ENCODE measurements around the gene RPP25L.

RPP25L gene

DNA sequence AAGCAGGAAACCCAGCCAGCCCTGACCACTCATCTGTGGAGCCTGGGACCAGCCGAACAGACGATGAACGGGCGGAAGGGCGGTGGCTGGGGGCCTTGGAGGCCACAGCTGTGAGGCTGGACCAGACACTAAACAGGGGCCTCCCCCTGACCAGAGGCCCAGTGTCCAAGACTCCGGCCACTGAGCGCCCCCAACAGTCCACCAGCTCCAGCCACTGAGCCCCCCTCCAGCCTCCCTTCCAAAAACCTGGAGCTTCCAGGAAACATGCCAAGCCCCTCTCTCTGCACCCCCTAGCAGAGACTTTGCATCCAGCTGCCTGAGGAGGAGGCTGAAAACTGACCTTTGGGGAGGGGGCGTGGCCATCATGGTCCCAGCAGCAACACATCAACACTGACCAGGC, 45.6 kb downstream of the RPP25L start:
- TF ChIP-seq, protein P1, sequence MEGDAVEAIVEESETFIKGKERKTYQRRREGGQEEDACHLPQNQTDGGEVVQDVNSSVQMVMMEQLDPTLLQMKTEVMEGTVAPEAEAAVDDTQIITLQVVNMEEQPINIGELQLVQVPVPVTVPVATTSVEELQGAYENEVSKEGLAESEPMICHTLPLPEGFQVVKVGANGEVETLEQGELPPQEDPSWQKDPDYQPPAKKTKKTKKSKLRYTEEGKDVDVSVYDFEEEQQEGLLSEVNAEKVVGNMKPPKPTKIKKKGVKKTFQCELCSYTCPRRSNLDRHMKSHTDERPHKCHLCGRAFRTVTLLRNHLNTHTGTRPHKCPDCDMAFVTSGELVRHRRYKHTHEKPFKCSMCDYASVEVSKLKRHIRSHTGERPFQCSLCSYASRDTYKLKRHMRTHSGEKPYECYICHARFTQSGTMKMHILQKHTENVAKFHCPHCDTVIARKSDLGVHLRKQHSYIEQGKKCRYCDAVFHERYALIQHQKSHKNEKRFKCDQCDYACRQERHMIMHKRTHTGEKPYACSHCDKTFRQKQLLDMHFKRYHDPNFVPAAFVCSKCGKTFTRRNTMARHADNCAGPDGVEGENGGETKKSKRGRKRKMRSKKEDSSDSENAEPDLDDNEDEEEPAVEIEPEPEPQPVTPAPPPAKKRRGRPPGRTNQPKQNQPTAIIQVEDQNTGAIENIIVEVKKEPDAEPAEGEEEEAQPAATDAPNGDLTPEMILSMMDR (IDR thresholded peaks at IDR 0.05), result no peak
- H3K27ac ChIP-seq, result no peak overlapping the region
- no peak for DNase-seq (ENCODE audit: low spot score)
- H3K4me3 ChIP-seq, result no peak overlapping the region

DNA sequence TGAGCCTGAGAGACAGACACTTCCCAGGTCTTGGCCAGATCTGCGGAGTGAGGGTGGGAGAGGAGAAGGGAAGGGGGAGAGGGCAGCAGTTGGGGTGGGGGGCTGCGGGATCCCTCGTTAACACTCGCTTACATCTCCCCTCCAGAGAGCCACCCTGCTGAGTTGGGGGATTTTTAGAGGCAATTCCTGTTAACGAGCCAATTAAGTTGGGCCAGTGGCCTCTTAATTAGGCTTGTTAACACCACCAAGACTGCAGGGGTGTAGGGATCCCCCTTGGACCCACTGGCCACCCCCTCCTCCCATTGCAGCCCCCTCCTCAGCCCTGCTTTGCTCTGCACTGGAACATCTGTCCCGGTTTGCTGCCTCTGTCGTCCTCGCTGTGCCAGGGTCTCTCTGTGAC, 46.0 kb downstream of the RPP25L start:
- TF ChIP-seq, protein P1 (IDR thresholded peaks at IDR 0.05), result no peak
- no peak for DNase-seq (ENCODE audit: low spot score)

DNA sequence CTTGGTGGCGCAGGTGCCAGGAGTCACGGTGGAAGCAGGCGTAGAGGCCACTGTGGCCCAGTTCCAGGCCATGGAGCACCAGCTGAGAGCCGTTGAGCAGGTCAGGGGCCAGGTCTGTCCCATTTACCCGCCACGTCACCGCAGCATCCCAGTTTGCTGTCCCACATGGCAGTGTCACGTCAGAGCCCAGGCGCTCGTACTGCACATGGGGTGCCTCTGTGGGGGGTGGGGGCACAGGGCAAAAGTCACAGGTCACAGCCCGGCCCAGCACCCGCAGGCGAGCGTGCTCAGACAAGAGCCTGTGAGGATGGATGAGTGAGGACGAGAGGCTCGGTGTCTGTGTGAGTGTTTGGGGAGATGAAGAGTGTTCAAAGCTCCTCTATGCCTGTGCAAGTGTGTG, 47.3 kb downstream of the RPP25L start:
- no peak overlapping the region for H3K27ac ChIP-seq
- no peak for DNase-seq (ENCODE audit: low spot score)
- H3K4me3 ChIP-seq, result no peak overlapping the region
- TF ChIP-seq, protein P1 (IDR thresholded peaks at IDR 0.05), result no peak

More for the DNA sequence above, 46.0 kb downstream of the RPP25L start:
- Histone ChIP-seq H3K27ac (no peak overlapping the region), H3K4me3 (no peak overlapping the region)

DNA sequence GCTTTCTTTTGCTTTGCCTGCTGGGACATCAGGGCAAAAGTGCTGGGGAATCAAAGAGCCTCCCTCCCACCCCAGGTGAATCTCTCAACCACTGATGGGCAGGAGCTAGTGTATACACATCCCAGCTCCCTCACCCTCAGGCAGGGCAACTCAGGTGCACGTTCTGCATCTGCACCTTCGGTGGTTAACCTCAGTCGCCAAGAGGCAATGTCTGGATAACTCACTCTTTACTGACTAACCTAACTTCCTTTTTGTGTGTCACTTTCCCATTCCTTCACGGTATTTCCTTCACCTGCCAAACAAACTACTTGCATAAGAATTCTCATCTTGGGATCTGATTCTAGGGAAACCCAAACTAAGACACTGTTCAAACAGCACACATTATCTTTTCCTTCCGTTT, 48.6 kb downstream of the RPP25L start:
- no peak for DNase-seq (ENCODE audit: low spot score)
- H3K27ac ChIP-seq, result no peak overlapping the region
- H3K4me3 ChIP-seq, result no peak overlapping the region
- TF ChIP-seq, protein P1 (IDR thresholded peaks at IDR 0.05), result no peak

DNA sequence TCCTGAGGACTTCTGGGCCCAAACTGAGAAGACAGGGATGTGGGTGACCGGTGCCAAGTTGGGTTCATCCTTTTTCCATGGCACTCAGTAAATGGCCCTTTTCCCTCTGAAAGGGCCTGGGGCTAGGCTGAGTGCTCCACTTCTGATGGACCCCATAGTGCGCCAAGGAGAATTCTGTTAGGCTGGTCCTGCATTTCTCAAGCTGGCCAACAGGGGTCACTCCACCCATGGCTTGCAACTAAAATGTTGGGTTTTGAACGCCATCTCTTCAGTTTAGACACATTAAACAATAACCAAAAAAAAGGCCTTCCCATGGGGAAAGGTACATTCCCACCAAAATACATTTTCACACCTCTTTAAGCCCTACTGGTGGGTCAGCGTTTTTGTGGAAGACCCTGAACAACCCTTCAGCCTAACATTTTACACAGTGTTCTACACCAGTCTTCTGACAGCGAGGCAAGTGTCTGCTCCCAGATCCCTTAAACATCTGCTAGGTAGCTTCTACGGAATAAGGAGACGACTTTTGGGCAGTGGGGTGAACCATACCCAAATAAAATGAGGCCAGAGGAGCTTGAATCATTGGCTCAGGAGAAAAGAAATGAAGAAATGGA, 49.7 kb downstream of the RPP25L start:
- no peak for DNase-seq (ENCODE audit: low spot score)
- no peak overlapping the region for H3K4me3 ChIP-seq
- TF ChIP-seq, protein P1 (IDR thresholded peaks at IDR 0.05), result no peak
- no peak overlapping the region for H3K27ac ChIP-seq

DNA sequence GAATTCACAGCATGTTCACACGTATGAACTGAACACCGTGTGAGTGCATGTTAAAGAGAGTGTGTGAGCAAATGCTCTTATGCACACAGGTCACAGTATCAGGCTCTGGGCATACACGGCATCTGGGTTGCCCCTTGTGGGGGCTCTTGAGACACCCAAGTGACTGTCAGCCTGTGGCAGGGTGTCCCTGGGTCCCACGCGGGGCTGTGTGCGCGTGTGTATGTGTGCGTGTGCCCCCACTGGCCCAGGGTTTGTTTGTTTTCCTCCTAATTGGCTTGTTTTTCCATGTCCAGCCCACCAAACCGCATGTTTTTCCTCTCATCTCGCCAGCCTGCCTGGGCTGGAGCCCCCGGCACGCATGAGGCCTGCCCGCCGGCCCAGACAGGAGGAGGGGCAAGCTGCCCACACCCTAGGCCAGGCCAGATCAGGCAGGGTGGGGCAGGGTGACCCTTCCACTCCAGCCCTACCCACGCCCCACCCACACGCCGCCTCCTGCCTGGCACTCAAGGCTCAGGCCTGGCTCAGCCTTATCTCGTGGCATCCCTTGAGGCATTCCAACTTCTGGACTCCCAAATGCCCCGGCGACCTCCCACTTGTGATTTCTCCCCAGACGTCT, 51.2 kb downstream of the RPP25L start:
- Histone ChIP-seq H3K27ac (peak overlapping the region in 1 of 2 donors; percentile 56), H3K4me3 (no peak overlapping the region)
- no peak for DNase-seq (ENCODE audit: low spot score)
- TF ChIP-seq, protein P1 (IDR thresholded peaks at IDR 0.05), result no peak

All from coronary artery (tissue), 2 donors.